Sigmoid colon (tissue), 7 donors: Measurements from ENCODE around the gene SPATC1L. TPM values are rescaled to one million over a fixed set of nuclear protein-coding genes. Genes with fewer than 3 reads are reported as not detected.
A peak's percentile ranks its signal among the peaks of the same experiment; 100 is the strongest.

Experiments
- DNase-seq: peaks from one replicate; pipeline ENCODE4 v3.0.0-alpha.2; 2019
- H3K27ac ChIP-seq, 4 donors: fragments of 200-600 bp; sonication (generic); one replicate each; pipeline ENCODE4 v1.5.1; 2016 to 2019; ENCODE audit warnings: mild to moderate bottlenecking in 1 of 4
- H3K27me3 ChIP-seq, 3 donors: fragments of 200-600 bp; sonication (generic); one replicate each; pipeline ENCODE4 v1.5.1; 2019; ENCODE audit warnings: mild to moderate bottlenecking in 1 of 3
- H3K36me3 ChIP-seq, 4 donors: fragments of 200-600 bp; sonication (generic); one replicate each; pipeline ENCODE4 v1.5.1; 2016 to 2019
- H3K4me1 ChIP-seq, 4 donors: fragments of 200-600 bp; sonication (generic); one replicate each; pipeline ENCODE4 v1.5.1; 2017 to 2019
- H3K4me3 ChIP-seq, 4 donors: fragments of 200-600 bp; sonication (generic); one replicate each; pipeline ENCODE4 v1.5.1; 2017 to 2019; ENCODE audit warnings: mild to moderate bottlenecking in 2 of 4, moderate library complexity in 1 of 4
- H3K9me3 ChIP-seq, 4 donors: fragments of 200-600 bp in 3 of 4; sonication (generic) in 3 of 4; one replicate each; pipeline versions ENCODE4 v1.5.1 to v1.6.1; 2013 to 2019
- CTCF ChIP-seq, 4 experiments: fragments of 450-650 bp in 3 of 4; fragments of 200-600 bp in 1 of 4; IDR thresholded peaks; one replicate each; pipeline ENCODE4 v1.5.1; 2016 to 2019; ENCODE audit warnings: antibody characterized with exemption in 4 of 4, mild to moderate bottlenecking in 3 of 4, moderate library complexity in 2 of 4
- EP300 ChIP-seq, 4 donors: sonication (generic); formaldehyde crosslinking; IDR thresholded peaks; one replicate each; pipeline ENCODE4 v1.6.1; 2017; ENCODE audit warnings: antibody characterized with exemption in 4 of 4
- POLR2A ChIP-seq, 2 donors: fragments of 450-650 bp; IDR thresholded peaks; one replicate each; pipeline ENCODE4 v1.6.1; 2016; ENCODE audit warnings: antibody characterized with exemption in 2 of 2, mild to moderate bottlenecking in 2 of 2, moderate library complexity in 2 of 2
- POLR2AphosphoS5 ChIP-seq, 4 donors: sonication (generic); formaldehyde crosslinking; IDR thresholded peaks; one replicate each; pipeline ENCODE4 v1.6.1; 2017; ENCODE audit warnings: antibody characterized with exemption in 4 of 4
- WGBS, 2 donors: extraction: QIAGEN DNeasy Blood & Tissue Kit; methylation state at CpG; one replicate each; pipeline ENCODE4 v1.1.7; 2013; 5-methylcytosine and 5-hydroxymethylcytosine counted together
- intact Hi-C: fragments of 100-400 bp; cut with DNase I; formaldehyde crosslinking; loops from one replicate; pipeline ENCODE4 v1.15.1; 2023
- polyA plus RNA-seq, 3 donors: library from polyadenylated mRNA; stranded (reverse); fragments of 200-250 nt; gene quantifications; one replicate each; pipeline ENCODE4 v1.2.3, GENCODE V29; 2013
- total RNA-seq, 4 donors: library from RNA; depleted of rRNA; stranded (reverse); fragments of >200 nt; gene quantifications; one replicate each; pipeline ENCODE4 v1.1.0, GENCODE V29; 2016
- donor health status: healthy with polysubstance abuse.
- donor health status: Bipolar disorder and iron deficiency.
- donor health status: healthy.

The SPATC1L gene
- total and polyA plus RNA-seq, 7 donors = 0.95 to 18.3 (median 7.8) TPM

- intact Hi-C loops = no loop called here
- WGBS, 2 donors = 89 to 91% methylated on average over 20 of the region's 20 CpGs
- DNase-seq = peak; percentile 63
- H3K4me3 ChIP-seq = no peak overlapping the region
- no peaks in the 10 kb centered on the region for H3K9me3 ChIP-seq
- no peak for TF ChIP-seq CTCF (IDR thresholded peaks at IDR 0.05)
- TF ChIP-seq POLR2AphosphoS5 (IDR thresholded peaks at IDR 0.05) = no peak
- no peak for TF ChIP-seq EP300 (IDR thresholded peaks at IDR 0.05)
- TF ChIP-seq POLR2A (IDR thresholded peaks at IDR 0.05) = no peak
- no peak overlapping the region for H3K27ac ChIP-seq
- no peaks in the 10 kb centered on the region for H3K4me1 ChIP-seq
- no peaks in the 10 kb centered on the region for H3K27me3 ChIP-seq
- H3K36me3 ChIP-seq = peaks cover 9 to 88% (median 30%) of the 10 kb centered on the region in 4 donors
These were observed 31.3 kb upstream of the SPATC1L start for GRCh38 chr21:46215436-46216131.

- peak; percentile 57 for DNase-seq
- Histone ChIP-seq H3K27me3 (no peaks in the 10 kb centered on the region), H3K36me3 (peaks cover 10 to 88% (median 27%) of the 10 kb centered on the region in 4 donors), H3K4me3 (no peak overlapping the region), H3K4me1 (no peaks in the 10 kb centered on the region), H3K27ac (no peak overlapping the region), H3K9me3 (no peaks in the 10 kb centered on the region)
- WGBS, 2 donors = 94 to 97% methylated on average over 27 of the region's 27 CpGs
- TF ChIP-seq POLR2AphosphoS5 (IDR thresholded peaks at IDR 0.05) (no peak), POLR2A (IDR thresholded peaks at IDR 0.05) (no peak), CTCF (IDR thresholded peaks at IDR 0.05) (no peak), EP300 (IDR thresholded peaks at IDR 0.05) (no peak)
- intact Hi-C loops = no loop called here
These were observed 30.4 kb upstream of the SPATC1L start for GRCh38 chr21:46214478-46215340.

GRCh38 chr21:46213620-46214286, 29.5 kb upstream of the SPATC1L start:
- intact Hi-C loops = no loop called here
- no peaks in the 10 kb centered on the region for H3K9me3 ChIP-seq
- TF ChIP-seq CTCF (IDR thresholded peaks at IDR 0.05) = no peak
- no peak for TF ChIP-seq POLR2A (IDR thresholded peaks at IDR 0.05)
- TF ChIP-seq POLR2AphosphoS5 (IDR thresholded peaks at IDR 0.05) = no peak
- no peak for TF ChIP-seq EP300 (IDR thresholded peaks at IDR 0.05)
- H3K4me3 ChIP-seq = no peak overlapping the region
- DNase-seq = peak; percentile 40
- WGBS, 2 donors = 93 to 95% methylated on average over 15 of the region's 15 CpGs
- no peaks in the 10 kb centered on the region for H3K4me1 ChIP-seq
- H3K27me3 ChIP-seq = no peaks in the 10 kb centered on the region
- no peak overlapping the region for H3K27ac ChIP-seq
- H3K36me3 ChIP-seq = peaks cover 10 to 88% (median 30%) of the 10 kb centered on the region in 4 donors

GRCh38 chr21:46212721-46213484, 28.6 kb upstream of the SPATC1L start:
- H3K27me3 ChIP-seq = no peaks in the 10 kb centered on the region
- 93 to 94% methylated on average over 18 of the region's 18 CpGs for WGBS, 2 donors
- H3K4me1 ChIP-seq = no peaks in the 10 kb centered on the region
- no peak for TF ChIP-seq EP300 (IDR thresholded peaks at IDR 0.05)
- TF ChIP-seq CTCF (IDR thresholded peaks at IDR 0.05) = no peak
- no peak for TF ChIP-seq POLR2AphosphoS5 (IDR thresholded peaks at IDR 0.05)
- no peak for TF ChIP-seq POLR2A (IDR thresholded peaks at IDR 0.05)
- peak; percentile 19 for DNase-seq
- intact Hi-C loops = no loop called here
- H3K4me3 ChIP-seq = no peak overlapping the region
- H3K9me3 ChIP-seq = no peaks in the 10 kb centered on the region
- H3K36me3 ChIP-seq = peaks cover 12 to 94% (median 36%) of the 10 kb centered on the region in 4 donors
- no peak overlapping the region for H3K27ac ChIP-seq
